WTC11 (cell line): ENCODE data around the gene MRPL19. TPM values are rescaled to one million over a fixed set of nuclear protein-coding genes. Genes with fewer than 3 reads are reported as not detected.

Experiments used
- ATAC-seq: fragments of 200-7000 bp; cut with Tn5 transposase; 2 replicates; pipeline ENCODE4 v1.10.0; 2021; ENCODE audit warnings: mild to moderate bottlenecking, moderate library complexity
- Bru-seq: library from RNA; stranded (reverse); fragments of 400-500 nt; gene quantifications from one replicate; lab custom pipeline; 2021; lab: Mats Ljungman, UMichigan
- CTCF ChIA-PET: fragments of 300-600 bp; sonication (Branson Sonifier 250); formaldehyde crosslinking; loops from one replicate; lab custom pipeline; 2021; ENCODE audit warnings: antibody characterized with exemption; lab: Charles Lee
- POLR2A ChIA-PET: fragments of 350-600 bp; sonication (Branson Sonifier 250); formaldehyde crosslinking; loops from one replicate; lab custom pipeline; 2021; ENCODE audit warnings: antibody characterized with exemption; lab: Charles Lee
- DNase-seq: peaks from one replicate; pipeline ENCODE4 v3.0.0; 2021; ENCODE audit warnings: low spot score
- H3K27ac Mint-ChIP-seq: 2 replicates; pipeline ENCODE4 v1.8.0; 2021; ENCODE audit warnings: mixed read lengths
- H3K27me3 Mint-ChIP-seq: 2 replicates; pipeline ENCODE4 v1.8.0; 2021; ENCODE audit warnings: low read depth, mild to moderate bottlenecking, moderate library complexity, mixed read lengths
- H3K36me3 Mint-ChIP-seq: 2 replicates; pipeline ENCODE4 v1.8.0; 2021; ENCODE audit warnings: mixed read lengths
- H3K4me1 Mint-ChIP-seq: 2 replicates; pipeline ENCODE4 v1.8.0; 2022; ENCODE audit warnings: mixed read lengths
- H3K4me3 Mint-ChIP-seq: 2 replicates; pipeline ENCODE4 v1.8.0; 2021; ENCODE audit warnings: mild to moderate bottlenecking, moderate library complexity, mixed read lengths
- H3K9me3 Mint-ChIP-seq: 2 replicates; pipeline ENCODE4 v1.8.0; 2021; ENCODE audit warnings: mixed read lengths
- ATF1 ChIP-seq: sonication (generic); formaldehyde crosslinking; IDR thresholded peaks from 2 replicates; pipeline ENCODE4 v1.8.1; 2023; ENCODE audit warnings: mild to moderate bottlenecking, moderate library complexity, missing genetic modification reagents
- CREM ChIP-seq: sonication (generic); formaldehyde crosslinking; IDR thresholded peaks from 2 replicates; pipeline ENCODE4 v1.8.1; 2022; ENCODE audit warnings: mild to moderate bottlenecking, missing genetic modification reagents, moderate library complexity
- ESRRA ChIP-seq: sonication (generic); formaldehyde crosslinking; IDR thresholded peaks from 2 replicates; pipeline ENCODE4 v1.8.1; 2022; ENCODE audit warnings: mild to moderate bottlenecking, missing genetic modification reagents, borderline replicate concordance
- GRHL2 ChIP-seq: fragments of 250-450 bp; sonication (Bioruptor Pico); IDR thresholded peaks from 2 replicates; pipeline ENCODE4 v1.8.0; 2022; ENCODE audit warnings: mild to moderate bottlenecking, moderate library complexity; ENCODE audit not compliant: insufficient replicate concordance, severe bottlenecking
- KAT7 ChIP-seq: sonication (generic); formaldehyde crosslinking; IDR thresholded peaks from 2 replicates; pipeline ENCODE4 v1.8.1; 2023; ENCODE audit warnings: missing genetic modification reagents, mild to moderate bottlenecking, borderline replicate concordance
- NFATC4 ChIP-seq: fragments of 250-450 bp; sonication (Bioruptor Pico); IDR thresholded peaks from 2 replicates; pipeline ENCODE4 v1.9.0; 2021; ENCODE audit warnings: mild to moderate bottlenecking
- NFE2L1 ChIP-seq: sonication (generic); formaldehyde crosslinking; IDR thresholded peaks from 2 replicates; pipeline ENCODE4 v1.8.1; 2023; ENCODE audit warnings: missing genetic modification reagents
- RORB ChIP-seq: fragments of 250-450 bp; sonication (Bioruptor Pico); IDR thresholded peaks from 2 replicates; pipeline ENCODE4 v1.9.0; 2021; ENCODE audit warnings: mild to moderate bottlenecking
- SMAD4 ChIP-seq: sonication (generic); formaldehyde crosslinking; IDR thresholded peaks from 2 replicates; pipeline ENCODE4 v1.8.0; 2022; ENCODE audit warnings: mild to moderate bottlenecking, missing genetic modification reagents
- SP1 ChIP-seq: sonication (generic); formaldehyde crosslinking; conservative IDR thresholded peaks from 2 replicates; pipeline ENCODE4 v1.8.1; 2022; ENCODE audit warnings: missing genetic modification reagents
- TCF7 ChIP-seq: sonication (generic); formaldehyde crosslinking; IDR thresholded peaks from 2 replicates; pipeline ENCODE4 v1.8.0; 2022; ENCODE audit warnings: mild to moderate bottlenecking, low read depth, missing genetic modification reagents, moderate library complexity
- TEAD1 ChIP-seq: sonication (generic); formaldehyde crosslinking; IDR thresholded peaks from 2 replicates; pipeline ENCODE4 v1.8.0; 2022; ENCODE audit warnings: mild to moderate bottlenecking, missing genetic modification reagents
- ZBTB21 ChIP-seq: sonication (generic); formaldehyde crosslinking; IDR thresholded peaks from 2 replicates; pipeline ENCODE4 v1.8.1; 2023; ENCODE audit warnings: mild to moderate bottlenecking, missing genetic modification reagents, borderline replicate concordance
- ZNF396 ChIP-seq: fragments of 250-450 bp; sonication (Bioruptor Pico); IDR thresholded peaks from 2 replicates; pipeline ENCODE4 v1.8.0; 2021; ENCODE audit warnings: mild to moderate bottlenecking, moderate library complexity, borderline replicate concordance
- long read RNA-seq, 3 experiments: library from RNA in 1 of 3; library from capped mRNA in 1 of 3; library from polyadenylated mRNA in 1 of 3; unstranded in 2 of 3; stranded (forward) in 1 of 3; transcript quantifications; one replicate each; pipeline ENCODE4 v2.0.0, GENCODE V29; 2021
- total RNA-seq: library from RNA; stranded (reverse); gene quantifications from 3 replicates; pipeline ENCODE4 v1.2.3, GENCODE V29; 2021
- TF ChIP-seq, protein P1 (sequence below): sonication (generic); formaldehyde crosslinking; conservative IDR thresholded peaks from 2 replicates; pipeline ENCODE4 v1.8.1; 2022; ENCODE audit warnings: mild to moderate bottlenecking, missing genetic modification reagents
- TF ChIP-seq, protein P2 (sequence below): sonication (generic); formaldehyde crosslinking; IDR thresholded peaks from 2 replicates; pipeline ENCODE4 v1.8.0; 2022; ENCODE audit warnings: mild to moderate bottlenecking, missing genetic modification reagents
- TF ChIP-seq, protein P3 (sequence below): sonication (generic); formaldehyde crosslinking; IDR thresholded peaks from 2 replicates; pipeline ENCODE4 v1.8.0; 2023; ENCODE audit warnings: missing genetic modification reagents
- TF ChIP-seq, protein P4 (sequence below): fragments of 250-450 bp; sonication (Bioruptor Pico); IDR thresholded peaks from 2 replicates; pipeline ENCODE4 v1.8.0; 2021; ENCODE audit warnings: mild to moderate bottlenecking
- TF ChIP-seq, protein P5 (sequence below): sonication (generic); formaldehyde crosslinking; IDR thresholded peaks from 2 replicates; pipeline ENCODE4 v1.8.1; 2023; ENCODE audit warnings: mild to moderate bottlenecking, missing genetic modification reagents
- TF ChIP-seq, protein P6 (sequence below): sonication (generic); formaldehyde crosslinking; IDR thresholded peaks from 2 replicates; pipeline ENCODE4 v1.8.0; 2023; ENCODE audit warnings: mild to moderate bottlenecking, missing genetic modification reagents
- TF ChIP-seq, protein P7 (sequence below): sonication (generic); formaldehyde crosslinking; IDR thresholded peaks from 2 replicates; pipeline ENCODE4 v1.8.0; 2022; ENCODE audit warnings: mild to moderate bottlenecking, missing genetic modification reagents
- TF ChIP-seq, protein P8 (sequence below): fragments of 200-600 bp; IDR thresholded peaks from 2 replicates; pipeline ENCODE4 v1.8.0; 2022; ENCODE audit warnings: antibody characterized with exemption

Gene MRPL19
- total RNA-seq, result 65.8 to 71.3 TPM (median 70.0 TPM) in 3 replicates
- Bru-seq, nascent RNA, result percentile 92 among the genes with signal in this experiment
- long read RNA-seq, experiment 1, transcript MRPL19-205 (5 exons, 744 nt), result minor isoform, 13 of 262 reads
- long read RNA-seq, experiment 1, transcript MRPL19-202 (6 exons, 3,479 nt), result major isoform, 203 of 262 reads
- long read RNA-seq, experiment 1, partial matches to known transcripts, result 10 of 262 reads
- long read RNA-seq, experiment 1, other reads (novel, unspliced or antisense), result 31 of 262 reads
- long read RNA-seq, experiment 2, transcript MRPL19-202 (6 exons, 3,479 nt), result major isoform, 60 of 97 reads
- long read RNA-seq, experiment 2, partial matches to known transcripts, result 6 of 97 reads
- long read RNA-seq, experiment 2, other reads (novel, unspliced or antisense), result 28 of 97 reads
- long read RNA-seq, experiment 3, transcript MRPL19-205 (5 exons, 744 nt), result minor isoform, 12 of 307 reads
- long read RNA-seq, experiment 3, transcript MRPL19-202 (6 exons, 3,479 nt), result major isoform, 284 of 307 reads
- long read RNA-seq, experiment 3, partial matches to known transcripts, result 3 of 307 reads
- long read RNA-seq, experiment 3, other reads (novel, unspliced or antisense), result 7 of 307 reads

DNA sequence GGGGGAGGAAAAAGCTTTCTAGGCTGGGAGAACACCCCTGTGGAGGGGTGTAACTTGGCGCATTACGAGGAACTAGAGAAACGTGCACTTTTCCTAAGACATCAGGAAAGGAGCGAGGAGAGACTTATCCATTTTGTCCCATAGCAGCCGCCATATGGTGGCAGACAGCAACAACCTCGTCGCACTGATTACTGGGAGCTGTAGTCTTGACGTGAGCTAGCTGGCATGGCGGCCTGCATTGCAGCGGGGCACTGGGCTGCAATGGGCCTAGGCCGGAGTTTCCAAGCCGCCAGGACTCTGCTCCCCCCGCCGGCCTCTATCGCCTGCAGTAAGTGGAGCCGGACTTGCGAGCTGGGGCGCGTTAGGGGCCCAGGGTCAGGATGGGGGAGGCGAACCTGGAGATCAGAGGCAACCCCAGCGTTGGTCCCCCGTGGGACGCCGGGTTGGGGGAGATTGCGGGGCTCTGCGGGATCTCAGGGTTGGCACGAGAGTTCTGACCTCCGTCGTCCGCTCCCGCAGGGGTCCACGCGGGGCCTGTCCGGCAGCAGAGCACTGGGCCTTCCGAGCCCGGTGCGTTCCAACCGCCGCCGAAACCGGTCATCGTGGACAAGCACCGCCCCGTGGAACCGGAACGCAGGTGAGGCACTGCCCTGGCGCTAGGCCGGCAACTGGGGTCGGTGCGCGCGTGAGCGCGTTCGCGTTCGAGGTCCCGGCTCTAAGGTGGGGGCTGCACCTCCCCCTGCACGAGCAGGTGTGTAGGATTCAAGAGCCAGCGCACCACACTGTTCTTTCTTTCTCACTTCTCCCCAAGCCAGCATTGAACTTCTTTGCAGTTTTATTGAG, at the start of gene MRPL19:
Gene MRPL19 (plus strand): TSS at position 201 of the 843 bp plus-strand sequence. CDS start 25 bp downstream, at position 226.
- DNase-seq (peak; percentile 77), ATAC-seq (peak; percentile 98)
- H3K27me3 Mint-ChIP-seq, result no peaks in the 10 kb centered on the region
- peaks cover 34% of the 10 kb centered on the region for H3K36me3 Mint-ChIP-seq
- ChIA-PET CTCF (interaction anchor here (1.2 to 2.7 kb wide), 4 partner anchors 9 to 30 kb away, joined by 3 to 13 read pairs (median 10); no protein-coding TSS in a partner anchor), POLR2A (interaction anchor here (0.7 kb wide), 1 partner anchor 785 kb away, joined by 3 read pairs; no protein-coding TSS in a partner anchor)
- H3K4me3 Mint-ChIP-seq, result peak within 1 kb of the TSS; percentile 94
- 0 out of 2 replicates have a peak, but pooled peaks cover 4% of the 10 kb centered on the region for H3K9me3 Mint-ChIP-seq
- peaks cover 10% of the 10 kb centered on the region; the same call in 1 of the 2 replicates for H3K4me1 Mint-ChIP-seq
- peak within 1 kb of the TSS; percentile 94 for H3K27ac Mint-ChIP-seq
- TF ChIP-seq RORB (CRISPR knock-in tag) (no peak), NFE2L1 (0 out of 2 replicates have a peak, but pooled peaks have one; percentile 17), SP1 (CRISPR knock-in tag) (peak; percentile 29; the same call in 1 of the 2 replicates), TEAD1 (CRISPR knock-in tag) (peak; percentile 83; the same call in 1 of the 2 replicates), GRHL2 (CRISPR knock-in tag) (no peak), NFATC4 (CRISPR knock-in tag) (no peak), ATF1 (CRISPR knock-in tag) (0 out of 2 replicates have a peak, but pooled peaks have one; percentile 59), ZBTB21 (CRISPR knock-in tag) (no peak), CREM (CRISPR knock-in tag) (peak; percentile 30; the same call in 1 of the 2 replicates), TCF7 (no peak), SMAD4 (CRISPR knock-in tag) (no peak), ESRRA (0 out of 2 replicates have a peak, but pooled peaks have one; percentile 72), ZNF396 (CRISPR knock-in tag) (no peak), KAT7 (CRISPR knock-in tag) (peak; percentile 58; the same call in 1 of the 2 replicates)
- TF ChIP-seq, protein P1, sequence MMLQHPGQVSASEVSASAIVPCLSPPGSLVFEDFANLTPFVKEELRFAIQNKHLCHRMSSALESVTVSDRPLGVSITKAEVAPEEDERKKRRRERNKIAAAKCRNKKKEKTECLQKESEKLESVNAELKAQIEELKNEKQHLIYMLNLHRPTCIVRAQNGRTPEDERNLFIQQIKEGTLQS, result no peak
- TF ChIP-seq, protein P2, sequence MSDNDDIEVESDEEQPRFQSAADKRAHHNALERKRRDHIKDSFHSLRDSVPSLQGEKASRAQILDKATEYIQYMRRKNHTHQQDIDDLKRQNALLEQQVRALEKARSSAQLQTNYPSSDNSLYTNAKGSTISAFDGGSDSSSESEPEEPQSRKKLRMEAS (CRISPR knock-in tag), result peak; percentile 67; the same call in 1 of the 2 replicates
- TF ChIP-seq, protein P3, sequence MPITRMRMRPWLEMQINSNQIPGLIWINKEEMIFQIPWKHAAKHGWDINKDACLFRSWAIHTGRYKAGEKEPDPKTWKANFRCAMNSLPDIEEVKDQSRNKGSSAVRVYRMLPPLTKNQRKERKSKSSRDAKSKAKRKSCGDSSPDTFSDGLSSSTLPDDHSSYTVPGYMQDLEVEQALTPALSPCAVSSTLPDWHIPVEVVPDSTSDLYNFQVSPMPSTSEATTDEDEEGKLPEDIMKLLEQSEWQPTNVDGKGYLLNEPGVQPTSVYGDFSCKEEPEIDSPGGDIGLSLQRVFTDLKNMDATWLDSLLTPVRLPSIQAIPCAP (CRISPR knock-in tag), result no peak
- TF ChIP-seq, protein P4, sequence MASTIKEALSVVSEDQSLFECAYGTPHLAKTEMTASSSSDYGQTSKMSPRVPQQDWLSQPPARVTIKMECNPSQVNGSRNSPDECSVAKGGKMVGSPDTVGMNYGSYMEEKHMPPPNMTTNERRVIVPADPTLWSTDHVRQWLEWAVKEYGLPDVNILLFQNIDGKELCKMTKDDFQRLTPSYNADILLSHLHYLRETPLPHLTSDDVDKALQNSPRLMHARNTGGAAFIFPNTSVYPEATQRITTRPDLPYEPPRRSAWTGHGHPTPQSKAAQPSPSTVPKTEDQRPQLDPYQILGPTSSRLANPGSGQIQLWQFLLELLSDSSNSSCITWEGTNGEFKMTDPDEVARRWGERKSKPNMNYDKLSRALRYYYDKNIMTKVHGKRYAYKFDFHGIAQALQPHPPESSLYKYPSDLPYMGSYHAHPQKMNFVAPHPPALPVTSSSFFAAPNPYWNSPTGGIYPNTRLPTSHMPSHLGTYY (CRISPR knock-in tag), result no peak
- TF ChIP-seq, protein P5, sequence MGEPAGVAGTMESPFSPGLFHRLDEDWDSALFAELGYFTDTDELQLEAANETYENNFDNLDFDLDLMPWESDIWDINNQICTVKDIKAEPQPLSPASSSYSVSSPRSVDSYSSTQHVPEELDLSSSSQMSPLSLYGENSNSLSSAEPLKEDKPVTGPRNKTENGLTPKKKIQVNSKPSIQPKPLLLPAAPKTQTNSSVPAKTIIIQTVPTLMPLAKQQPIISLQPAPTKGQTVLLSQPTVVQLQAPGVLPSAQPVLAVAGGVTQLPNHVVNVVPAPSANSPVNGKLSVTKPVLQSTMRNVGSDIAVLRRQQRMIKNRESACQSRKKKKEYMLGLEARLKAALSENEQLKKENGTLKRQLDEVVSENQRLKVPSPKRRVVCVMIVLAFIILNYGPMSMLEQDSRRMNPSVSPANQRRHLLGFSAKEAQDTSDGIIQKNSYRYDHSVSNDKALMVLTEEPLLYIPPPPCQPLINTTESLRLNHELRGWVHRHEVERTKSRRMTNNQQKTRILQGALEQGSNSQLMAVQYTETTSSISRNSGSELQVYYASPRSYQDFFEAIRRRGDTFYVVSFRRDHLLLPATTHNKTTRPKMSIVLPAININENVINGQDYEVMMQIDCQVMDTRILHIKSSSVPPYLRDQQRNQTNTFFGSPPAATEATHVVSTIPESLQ (CRISPR knock-in tag), result no peak
- TF ChIP-seq, protein P6, sequence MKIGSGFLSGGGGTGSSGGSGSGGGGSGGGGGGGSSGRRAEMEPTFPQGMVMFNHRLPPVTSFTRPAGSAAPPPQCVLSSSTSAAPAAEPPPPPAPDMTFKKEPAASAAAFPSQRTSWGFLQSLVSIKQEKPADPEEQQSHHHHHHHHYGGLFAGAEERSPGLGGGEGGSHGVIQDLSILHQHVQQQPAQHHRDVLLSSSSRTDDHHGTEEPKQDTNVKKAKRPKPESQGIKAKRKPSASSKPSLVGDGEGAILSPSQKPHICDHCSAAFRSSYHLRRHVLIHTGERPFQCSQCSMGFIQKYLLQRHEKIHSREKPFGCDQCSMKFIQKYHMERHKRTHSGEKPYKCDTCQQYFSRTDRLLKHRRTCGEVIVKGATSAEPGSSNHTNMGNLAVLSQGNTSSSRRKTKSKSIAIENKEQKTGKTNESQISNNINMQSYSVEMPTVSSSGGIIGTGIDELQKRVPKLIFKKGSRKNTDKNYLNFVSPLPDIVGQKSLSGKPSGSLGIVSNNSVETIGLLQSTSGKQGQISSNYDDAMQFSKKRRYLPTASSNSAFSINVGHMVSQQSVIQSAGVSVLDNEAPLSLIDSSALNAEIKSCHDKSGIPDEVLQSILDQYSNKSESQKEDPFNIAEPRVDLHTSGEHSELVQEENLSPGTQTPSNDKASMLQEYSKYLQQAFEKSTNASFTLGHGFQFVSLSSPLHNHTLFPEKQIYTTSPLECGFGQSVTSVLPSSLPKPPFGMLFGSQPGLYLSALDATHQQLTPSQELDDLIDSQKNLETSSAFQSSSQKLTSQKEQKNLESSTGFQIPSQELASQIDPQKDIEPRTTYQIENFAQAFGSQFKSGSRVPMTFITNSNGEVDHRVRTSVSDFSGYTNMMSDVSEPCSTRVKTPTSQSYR (CRISPR knock-in tag), result 0 out of 2 replicates have a peak, but pooled peaks have one; percentile 56
- TF ChIP-seq, protein P7, sequence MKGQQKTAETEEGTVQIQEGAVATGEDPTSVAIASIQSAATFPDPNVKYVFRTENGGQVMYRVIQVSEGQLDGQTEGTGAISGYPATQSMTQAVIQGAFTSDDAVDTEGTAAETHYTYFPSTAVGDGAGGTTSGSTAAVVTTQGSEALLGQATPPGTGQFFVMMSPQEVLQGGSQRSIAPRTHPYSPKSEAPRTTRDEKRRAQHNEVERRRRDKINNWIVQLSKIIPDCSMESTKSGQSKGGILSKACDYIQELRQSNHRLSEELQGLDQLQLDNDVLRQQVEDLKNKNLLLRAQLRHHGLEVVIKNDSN (CRISPR knock-in tag), result peak; percentile 53; the same call in 1 of the 2 replicates
- TF ChIP-seq, protein P8, sequence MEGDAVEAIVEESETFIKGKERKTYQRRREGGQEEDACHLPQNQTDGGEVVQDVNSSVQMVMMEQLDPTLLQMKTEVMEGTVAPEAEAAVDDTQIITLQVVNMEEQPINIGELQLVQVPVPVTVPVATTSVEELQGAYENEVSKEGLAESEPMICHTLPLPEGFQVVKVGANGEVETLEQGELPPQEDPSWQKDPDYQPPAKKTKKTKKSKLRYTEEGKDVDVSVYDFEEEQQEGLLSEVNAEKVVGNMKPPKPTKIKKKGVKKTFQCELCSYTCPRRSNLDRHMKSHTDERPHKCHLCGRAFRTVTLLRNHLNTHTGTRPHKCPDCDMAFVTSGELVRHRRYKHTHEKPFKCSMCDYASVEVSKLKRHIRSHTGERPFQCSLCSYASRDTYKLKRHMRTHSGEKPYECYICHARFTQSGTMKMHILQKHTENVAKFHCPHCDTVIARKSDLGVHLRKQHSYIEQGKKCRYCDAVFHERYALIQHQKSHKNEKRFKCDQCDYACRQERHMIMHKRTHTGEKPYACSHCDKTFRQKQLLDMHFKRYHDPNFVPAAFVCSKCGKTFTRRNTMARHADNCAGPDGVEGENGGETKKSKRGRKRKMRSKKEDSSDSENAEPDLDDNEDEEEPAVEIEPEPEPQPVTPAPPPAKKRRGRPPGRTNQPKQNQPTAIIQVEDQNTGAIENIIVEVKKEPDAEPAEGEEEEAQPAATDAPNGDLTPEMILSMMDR, result no peak
